Measurements from ENCODE around the gene GET3.
A peak's percentile ranks its signal among the peaks of the same experiment; 100 is the strongest.

DNA sequence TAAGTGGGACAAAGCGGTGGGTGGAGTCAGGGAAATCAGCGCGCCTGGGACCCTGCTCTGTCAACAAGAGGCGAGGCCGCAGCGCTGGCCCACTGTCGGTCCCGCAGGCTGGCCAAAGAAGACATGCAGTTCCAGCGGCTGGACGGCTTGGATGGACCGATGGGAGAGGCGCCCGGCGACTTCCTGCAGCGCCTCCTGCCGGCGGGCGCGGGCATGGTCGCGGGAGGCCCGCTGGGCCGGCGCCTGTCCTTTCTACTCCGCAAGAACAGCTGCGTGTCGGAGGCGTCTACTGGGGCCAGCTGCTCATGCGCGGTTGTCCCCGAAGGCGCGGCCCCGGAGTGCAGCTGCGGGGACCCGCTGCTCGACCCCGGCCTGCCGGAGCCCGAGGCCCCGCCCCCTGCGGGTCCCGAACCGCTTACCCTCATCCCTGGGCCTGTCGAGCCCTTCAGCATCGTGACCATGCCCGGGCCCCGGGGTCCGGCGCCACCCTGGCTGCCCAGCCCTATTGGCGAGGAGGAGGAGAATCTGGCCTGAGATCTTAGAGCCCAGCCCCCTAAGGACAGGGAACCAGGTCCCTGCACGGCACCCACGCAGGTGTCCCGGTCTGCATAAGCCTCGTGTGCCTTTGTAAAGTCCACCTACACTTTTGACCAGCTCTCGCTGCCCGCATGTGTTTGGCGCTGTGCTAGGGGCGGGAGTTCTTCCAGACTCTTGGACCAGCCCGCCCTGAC, 20.4 kb downstream of the GET3 start:
- TF ChIP-seq, protein P1, sequence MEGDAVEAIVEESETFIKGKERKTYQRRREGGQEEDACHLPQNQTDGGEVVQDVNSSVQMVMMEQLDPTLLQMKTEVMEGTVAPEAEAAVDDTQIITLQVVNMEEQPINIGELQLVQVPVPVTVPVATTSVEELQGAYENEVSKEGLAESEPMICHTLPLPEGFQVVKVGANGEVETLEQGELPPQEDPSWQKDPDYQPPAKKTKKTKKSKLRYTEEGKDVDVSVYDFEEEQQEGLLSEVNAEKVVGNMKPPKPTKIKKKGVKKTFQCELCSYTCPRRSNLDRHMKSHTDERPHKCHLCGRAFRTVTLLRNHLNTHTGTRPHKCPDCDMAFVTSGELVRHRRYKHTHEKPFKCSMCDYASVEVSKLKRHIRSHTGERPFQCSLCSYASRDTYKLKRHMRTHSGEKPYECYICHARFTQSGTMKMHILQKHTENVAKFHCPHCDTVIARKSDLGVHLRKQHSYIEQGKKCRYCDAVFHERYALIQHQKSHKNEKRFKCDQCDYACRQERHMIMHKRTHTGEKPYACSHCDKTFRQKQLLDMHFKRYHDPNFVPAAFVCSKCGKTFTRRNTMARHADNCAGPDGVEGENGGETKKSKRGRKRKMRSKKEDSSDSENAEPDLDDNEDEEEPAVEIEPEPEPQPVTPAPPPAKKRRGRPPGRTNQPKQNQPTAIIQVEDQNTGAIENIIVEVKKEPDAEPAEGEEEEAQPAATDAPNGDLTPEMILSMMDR (conservative IDR thresholded peaks at IDR 0.05): peak; percentile 99
- TF ChIP-seq ZFX (IDR thresholded peaks at IDR 0.05): no peak

Measured in C4-2B (cell line).